ENCODE measurements around the gene BDKRB2.

GRCh38 chr14:96273629-96274028 is 69.0 kb downstream of the BDKRB2 start:
- TF ChIP-seq CTCF (IDR thresholded peaks at IDR 0.05; ENCODE audit: low read length) (no peak), EZH2 (optimal IDR thresholded peaks at IDR 0.05; ENCODE audit: low read depth, low read length) (no peak), EZH2phosphoT487 (IDR thresholded peaks at IDR 0.05; ENCODE audit: low read length) (no peak)
